NCI-H2081 (cell line): ENCODE results near the gene DRD4.
"Not testable (repeated sequence)": the region's sequence is repeated elsewhere in the genome, so short reads cannot be mapped to it uniquely, and the experiment has no call there.

Source experiments
- DNase-seq, 2 experiments: peaks; one replicate each; lab custom pipeline; 2025; lab: John Stamatoyannopoulos, UW

The DRD4 gene

GRCh38 chr11:680476-680875 is 43.4 kb downstream of the DRD4 start:
- no peak for DNase-seq

- no peak for DNase-seq
These were observed 43.9 kb downstream of the DRD4 start for GRCh38 chr11:680970-681369.

- DNase-seq: no peak
These were observed 49.6 kb downstream of the DRD4 start for GRCh38 chr11:686451-687243.

DNA sequence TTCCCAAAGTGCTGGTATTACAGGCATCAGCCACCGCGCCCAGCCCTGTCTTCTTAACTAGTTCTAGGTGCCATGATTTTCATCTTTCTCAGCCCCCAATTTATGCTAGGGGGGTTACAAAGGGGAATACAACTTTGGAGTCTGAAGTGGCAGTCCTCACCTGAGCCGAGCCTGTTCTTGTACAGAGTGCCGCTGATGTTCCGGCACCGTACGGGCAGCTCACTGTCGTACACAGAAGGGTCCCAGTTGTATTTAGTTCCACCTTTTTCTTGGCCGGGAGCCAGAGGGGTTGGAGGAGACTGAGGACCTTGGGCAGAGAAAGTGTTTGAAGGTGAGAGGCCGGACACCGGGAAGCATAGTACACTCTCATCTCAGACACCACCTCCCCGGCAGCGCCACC is 50.7 kb downstream of the DRD4 start:
- DNase-seq: no peak

- no peak for DNase-seq
These were observed 51.6 kb downstream of the DRD4 start for GRCh38 chr11:688681-689080.

DNA sequence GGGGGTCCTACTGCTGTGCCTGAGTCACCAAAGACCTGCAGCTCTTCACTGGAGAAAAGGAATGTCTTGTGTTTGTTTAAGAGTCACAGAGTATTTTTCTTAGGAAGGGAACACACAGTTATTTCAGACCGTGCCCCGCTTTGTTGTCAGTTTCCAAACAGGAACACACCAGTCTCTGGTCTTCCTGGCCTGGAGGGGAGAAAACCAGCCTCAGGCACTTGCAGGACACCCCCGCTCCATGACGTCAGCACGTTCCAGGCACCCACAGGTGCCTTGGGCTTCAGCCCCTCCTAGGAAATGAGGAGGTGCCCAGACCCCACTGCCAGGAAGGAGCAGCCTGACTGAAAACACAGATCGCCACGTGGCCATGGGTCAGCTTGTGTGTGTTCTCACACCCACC is 52.6 kb downstream of the DRD4 start:
- DNase-seq: no peak

GRCh38 chr11:690244-690643 is 53.2 kb downstream of the DRD4 start:
- DNase-seq: not testable (repeated sequence)
